Measurements from ENCODE around the gene JUND.
"Not testable (repeated sequence)": the region's sequence is repeated elsewhere in the genome, so short reads cannot be mapped to it uniquely, and the experiment has no call there.

- TF ChIP-seq CTCF, POLR2A (IDR thresholded peaks at IDR 0.05): not testable (repeated sequence)
These were observed 42.9 kb upstream of the JUND start for GRCh38 chr19:18324373-18324731.

Data from Peyer's patch (tissue), 4 donors.